Measurements from ENCODE around the gene CNMD. TPM values are rescaled to one million over a fixed set of nuclear protein-coding genes. Genes with fewer than 3 reads are reported as not detected.

CNMD gene
- total and polyA plus RNA-seq, 2 donors from 2014 or later, result not detected

DNA sequence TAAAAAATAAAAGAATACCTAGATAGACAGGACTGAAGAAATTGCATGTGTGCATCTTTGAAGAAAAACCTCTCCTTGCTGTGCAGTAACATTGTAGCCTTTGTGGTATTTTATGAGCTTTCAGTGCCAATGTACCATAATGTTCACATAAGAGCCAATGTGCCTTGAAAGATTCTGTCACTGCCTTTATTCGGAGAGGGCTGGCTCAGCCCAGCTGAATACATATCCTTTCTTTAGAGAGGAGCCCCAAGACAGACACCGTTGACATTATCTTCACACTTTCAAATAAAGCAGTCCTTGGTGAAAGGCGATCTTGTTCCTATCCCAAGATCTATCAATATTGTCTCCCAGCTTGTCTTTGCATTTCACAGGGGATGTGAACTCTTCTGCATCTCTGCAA, 18.5 kb upstream of the CNMD start:
- H3K4me1 ChIP-seq (ENCODE audit: control insufficient read depth in 2 of 3, insufficient read depth in 2 of 3, low read depth in 1 of 3, low read length in 3 of 3), result no peaks in the 10 kb centered on the region
- no peaks in the 10 kb centered on the region for H3K9me3 ChIP-seq (ENCODE audit: control insufficient read depth in 2 of 3, insufficient read depth in 1 of 3, low read length in 3 of 3)
- H3K27ac ChIP-seq (ENCODE audit: low read depth in 2 of 2, low read length in 2 of 2), result no peak overlapping the region
- no peaks in the 10 kb centered on the region for H3K27me3 ChIP-seq (ENCODE audit: control insufficient read depth, insufficient read depth, low read length)
- intact Hi-C loops (cut with DNase I), result no loop called here
- H3K4me3 ChIP-seq (ENCODE audit: low read length in 3 of 3), result no peak overlapping the region
- FAIRE-seq (no peak), DNase-seq (no peak)
- H3K36me3 ChIP-seq (ENCODE audit: control insufficient read depth in 2 of 3, insufficient read depth in 3 of 3, low read length in 3 of 3), result no peaks in the 10 kb centered on the region
- H3K9ac ChIP-seq (ENCODE audit: low read length in 3 of 3), result no peak overlapping the region
- TF ChIP-seq, protein P1, sequence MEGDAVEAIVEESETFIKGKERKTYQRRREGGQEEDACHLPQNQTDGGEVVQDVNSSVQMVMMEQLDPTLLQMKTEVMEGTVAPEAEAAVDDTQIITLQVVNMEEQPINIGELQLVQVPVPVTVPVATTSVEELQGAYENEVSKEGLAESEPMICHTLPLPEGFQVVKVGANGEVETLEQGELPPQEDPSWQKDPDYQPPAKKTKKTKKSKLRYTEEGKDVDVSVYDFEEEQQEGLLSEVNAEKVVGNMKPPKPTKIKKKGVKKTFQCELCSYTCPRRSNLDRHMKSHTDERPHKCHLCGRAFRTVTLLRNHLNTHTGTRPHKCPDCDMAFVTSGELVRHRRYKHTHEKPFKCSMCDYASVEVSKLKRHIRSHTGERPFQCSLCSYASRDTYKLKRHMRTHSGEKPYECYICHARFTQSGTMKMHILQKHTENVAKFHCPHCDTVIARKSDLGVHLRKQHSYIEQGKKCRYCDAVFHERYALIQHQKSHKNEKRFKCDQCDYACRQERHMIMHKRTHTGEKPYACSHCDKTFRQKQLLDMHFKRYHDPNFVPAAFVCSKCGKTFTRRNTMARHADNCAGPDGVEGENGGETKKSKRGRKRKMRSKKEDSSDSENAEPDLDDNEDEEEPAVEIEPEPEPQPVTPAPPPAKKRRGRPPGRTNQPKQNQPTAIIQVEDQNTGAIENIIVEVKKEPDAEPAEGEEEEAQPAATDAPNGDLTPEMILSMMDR (IDR thresholded peaks at IDR 0.05; ENCODE audit: borderline replicate concordance, extremely low read depth, insufficient read depth), result no peak

DNA sequence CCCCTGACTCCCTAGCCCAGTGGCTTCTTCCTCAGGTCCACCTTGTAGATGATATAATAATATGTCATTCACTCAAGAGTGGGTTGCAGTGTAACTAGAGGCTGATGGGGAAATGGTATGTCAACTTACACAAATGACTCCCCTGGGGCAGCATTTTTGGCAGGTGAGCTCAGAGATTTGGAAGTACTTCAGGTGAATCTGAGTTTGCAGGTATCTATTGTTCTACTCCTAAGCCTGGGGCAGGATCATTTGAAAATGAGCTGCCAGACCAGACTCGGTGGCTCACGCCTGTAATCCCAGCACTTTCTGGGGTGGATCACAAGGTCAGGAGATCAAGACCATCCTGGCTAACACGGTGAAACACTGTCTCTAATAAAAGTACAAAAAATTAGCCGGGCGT, 11.6 kb upstream of the CNMD start:
- no peaks in the 10 kb centered on the region for H3K36me3 ChIP-seq (ENCODE audit: control insufficient read depth in 2 of 3, insufficient read depth in 3 of 3, low read length in 3 of 3)
- H3K4me1 ChIP-seq (ENCODE audit: control insufficient read depth in 2 of 3, insufficient read depth in 2 of 3, low read depth in 1 of 3, low read length in 3 of 3), result no peaks in the 10 kb centered on the region
- no peaks in the 10 kb centered on the region for H3K27me3 ChIP-seq (ENCODE audit: control insufficient read depth, insufficient read depth, low read length)
- intact Hi-C loops (cut with DNase I), result no loop called here
- no peak overlapping the region for H3K9ac ChIP-seq (ENCODE audit: low read length in 3 of 3)
- H3K9me3 ChIP-seq (ENCODE audit: control insufficient read depth in 2 of 3, insufficient read depth in 1 of 3, low read length in 3 of 3), result no peaks in the 10 kb centered on the region
- TF ChIP-seq, protein P1 (IDR thresholded peaks at IDR 0.05; ENCODE audit: borderline replicate concordance, extremely low read depth, insufficient read depth), result no peak
- no peak for FAIRE-seq
- no peak for DNase-seq
- no peak overlapping the region for H3K27ac ChIP-seq (ENCODE audit: low read depth in 2 of 2, low read length in 2 of 2)
- H3K4me3 ChIP-seq (ENCODE audit: low read length in 3 of 3), result no peak overlapping the region

DNA sequence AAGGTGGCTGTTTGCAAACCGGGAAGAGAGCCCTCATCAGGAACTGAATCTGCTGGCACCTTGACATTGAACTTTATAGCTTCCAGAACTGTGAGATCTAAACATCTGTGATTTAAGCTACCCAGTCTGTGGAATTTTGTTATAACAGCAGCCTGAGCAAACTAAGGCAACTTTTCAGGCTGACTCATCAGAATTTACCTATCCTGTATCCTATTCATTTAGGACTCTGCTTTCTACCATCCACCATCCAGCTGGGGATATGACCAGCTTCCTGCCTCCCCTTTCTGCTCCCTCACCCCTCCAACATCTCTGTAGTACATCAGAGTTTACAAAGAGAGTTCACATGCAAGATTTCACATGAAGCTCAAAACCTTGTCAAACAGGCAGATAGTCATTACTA, 11.1 kb upstream of the CNMD start:
- H3K27ac ChIP-seq (ENCODE audit: low read depth in 2 of 2, low read length in 2 of 2), result no peak overlapping the region
- H3K27me3 ChIP-seq (ENCODE audit: control insufficient read depth, insufficient read depth, low read length), result no peaks in the 10 kb centered on the region
- FAIRE-seq (no peak), DNase-seq (no peak)
- H3K36me3 ChIP-seq (ENCODE audit: control insufficient read depth in 2 of 3, insufficient read depth in 3 of 3, low read length in 3 of 3), result no peaks in the 10 kb centered on the region
- no peak overlapping the region for H3K4me3 ChIP-seq (ENCODE audit: low read length in 3 of 3)
- no peaks in the 10 kb centered on the region for H3K4me1 ChIP-seq (ENCODE audit: control insufficient read depth in 2 of 3, insufficient read depth in 2 of 3, low read depth in 1 of 3, low read length in 3 of 3)
- no peaks in the 10 kb centered on the region for H3K9me3 ChIP-seq (ENCODE audit: control insufficient read depth in 2 of 3, insufficient read depth in 1 of 3, low read length in 3 of 3)
- intact Hi-C loops (cut with DNase I), result no loop called here
- no peak overlapping the region for H3K9ac ChIP-seq (ENCODE audit: low read length in 3 of 3)
- TF ChIP-seq, protein P1 (IDR thresholded peaks at IDR 0.05; ENCODE audit: borderline replicate concordance, extremely low read depth, insufficient read depth), result no peak

DNA sequence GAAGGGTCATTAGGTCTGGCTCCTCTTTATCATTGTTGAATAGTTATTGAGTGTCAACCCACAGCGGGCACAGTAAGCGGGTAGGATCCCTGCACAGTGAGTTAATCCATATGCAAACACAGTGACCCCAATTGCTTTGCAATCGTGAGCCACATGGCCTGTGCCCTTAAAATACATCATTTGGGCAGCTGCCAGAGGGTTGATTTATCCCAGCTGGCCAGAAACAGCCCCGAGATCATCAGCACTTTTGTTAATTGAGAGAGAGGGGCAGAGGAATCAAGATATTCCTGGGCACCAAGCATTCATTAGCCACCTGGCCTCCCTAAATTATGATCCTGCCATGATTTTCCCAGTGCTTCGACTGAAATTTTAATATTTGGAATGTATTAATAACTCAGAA, 9.8 kb upstream of the CNMD start:
- Histone ChIP-seq H3K9ac (ENCODE audit: low read length in 3 of 3) (no peak overlapping the region), H3K27ac (ENCODE audit: low read depth in 2 of 2, low read length in 2 of 2) (no peak overlapping the region), H3K4me3 (ENCODE audit: low read length in 3 of 3) (no peak overlapping the region), H3K36me3 (ENCODE audit: control insufficient read depth in 2 of 3, insufficient read depth in 3 of 3, low read length in 3 of 3) (no peaks in the 10 kb centered on the region), H3K27me3 (ENCODE audit: control insufficient read depth, insufficient read depth, low read length) (no peaks in the 10 kb centered on the region), H3K9me3 (ENCODE audit: control insufficient read depth in 2 of 3, insufficient read depth in 1 of 3, low read length in 3 of 3) (no peaks in the 10 kb centered on the region), H3K4me1 (ENCODE audit: control insufficient read depth in 2 of 3, insufficient read depth in 2 of 3, low read depth in 1 of 3, low read length in 3 of 3) (no peaks in the 10 kb centered on the region)
- intact Hi-C loops (cut with DNase I), result no loop called here
- TF ChIP-seq, protein P1 (IDR thresholded peaks at IDR 0.05; ENCODE audit: borderline replicate concordance, extremely low read depth, insufficient read depth), result no peak
- DNase-seq (no peak), FAIRE-seq (no peak)

Measured in kidney (tissue), 14 donors.